Keratinocyte (primary cell): ENCODE measurements around the gene MYOM1. TPM values are rescaled to one million over a fixed set of nuclear protein-coding genes. Genes with fewer than 3 reads are reported as not detected.

Experiments used
- DNase-seq: peaks from one replicate; pipeline ENCODE4 v3.0.0-alpha.2; 2011; ENCODE audit warnings: low read depth, missing footprints, low spot score
- FAIRE-seq: peaks from 2 replicates; lab custom pipeline; 2011; peaks lifted over from hg19 to GRCh38; lab: Jason Lieb, UNC
- H2AFZ ChIP-seq: 2 replicates; pipeline ENCODE4 v1.6.0; 2012; ENCODE audit warnings: low read length, control low read depth, inconsistent platforms; ENCODE audit not compliant: control insufficient read depth
- H3K27ac ChIP-seq: 2 replicates; pipeline ENCODE4 v1.5.1; 2011; ENCODE audit warnings: low read length; ENCODE audit not compliant: control insufficient read depth, insufficient read depth
- H3K27me3 ChIP-seq: 3 replicates; pipeline ENCODE4 v1.6.0; 2011; ENCODE audit warnings: low read length; ENCODE audit not compliant: control insufficient read depth, insufficient read depth; ENCODE audit errors: extremely low read depth
- H3K36me3 ChIP-seq, 2 experiments: 2 replicates in 1 of 2; 3 replicates in 1 of 2; pipeline ENCODE4 v1.5.1; 2011; ENCODE audit warnings: low read length in 2 of 2, mild to moderate bottlenecking in 1 of 2; ENCODE audit not compliant: control insufficient read depth in 2 of 2, insufficient read depth in 2 of 2; ENCODE audit errors: extremely low read depth in 1 of 2
- H3K4me1 ChIP-seq: 3 replicates; pipeline ENCODE4 v1.5.1; 2011; ENCODE audit warnings: low read length; ENCODE audit not compliant: control insufficient read depth, insufficient read depth; ENCODE audit errors: extremely low read depth
- H3K4me2 ChIP-seq: 3 replicates; pipeline ENCODE4 v1.6.0; 2011; ENCODE audit warnings: low read depth, low read length; ENCODE audit not compliant: control insufficient read depth, insufficient read depth; ENCODE audit errors: extremely low read depth
- H3K4me3 ChIP-seq, 3 experiments: fragments of 200-600 bp in 1 of 3; sonication (generic) in 1 of 3; 2 replicates in 2 of 3; 3 replicates in 1 of 3; pipeline ENCODE4 v1.5.1; 2011 to 2016; ENCODE audit warnings: low read length in 3 of 3, mild to moderate bottlenecking in 3 of 3, control low read depth in 2 of 3, inconsistent platforms in 1 of 3, low read depth in 1 of 3, mixed read lengths in 1 of 3, mixed run types in 1 of 3, moderate library complexity in 1 of 3; ENCODE audit not compliant: control insufficient read depth in 2 of 3, insufficient read depth in 2 of 3; ENCODE audit errors: extremely low read depth in 1 of 3
- H3K79me2 ChIP-seq: 2 replicates; pipeline ENCODE4 v1.6.0; 2012; ENCODE audit warnings: low read length; ENCODE audit not compliant: control insufficient read depth, insufficient read depth
- H3K9ac ChIP-seq: 3 replicates; pipeline ENCODE4 v1.6.0; 2011; ENCODE audit warnings: low read length; ENCODE audit not compliant: control insufficient read depth, insufficient read depth; ENCODE audit errors: extremely low read depth
- H3K9me1 ChIP-seq: 3 replicates; pipeline ENCODE4 v1.6.0; 2011; ENCODE audit warnings: low read length; ENCODE audit not compliant: control insufficient read depth, insufficient read depth; ENCODE audit errors: extremely low read depth
- H3K9me3 ChIP-seq: 2 replicates; pipeline ENCODE4 v1.5.1; 2012; ENCODE audit warnings: low read depth, low read length; ENCODE audit not compliant: control insufficient read depth
- H4K20me1 ChIP-seq: 3 replicates; pipeline ENCODE4 v1.6.0; 2011; ENCODE audit warnings: low read length; ENCODE audit not compliant: control insufficient read depth, insufficient read depth; ENCODE audit errors: extremely low read depth
- EZH2 ChIP-seq: IDR thresholded peaks from one replicate; pipeline ENCODE4 v1.6.1; 2012; ENCODE audit warnings: inconsistent platforms, mild to moderate bottlenecking, low read length, moderate library complexity
- dilution Hi-C: fragments of 300-500 bp; cut with MboI; formaldehyde crosslinking; loops from one replicate; pipeline ENCODE4 v1.7.0; 2020; ENCODE audit warnings: low sequenced_read_pairs; ENCODE audit not compliant: extremely low pct_ligation_motif_present
- polyA plus RNA-seq, 5 experiments: library from polyadenylated mRNA; depleted of rRNA in 3 of 5; stranded (reverse) in 3 of 5; stranded (forward) in 1 of 5; unstranded in 1 of 5; fragments of >200 nt; gene quantifications; 1 replicate in 1 of 5; 2 replicates in 3 of 5; 3 replicates in 1 of 5; pipeline versions ENCODE4 v1.2.1 to v1.2.3, GENCODE V29; 2011 to 2012; ENCODE audit warnings: missing spikeins in 2 of 5, low read depth in 1 of 5, low replicate concordance in 1 of 5
- TF ChIP-seq, protein P1 (sequence below), 3 experiments: IDR thresholded peaks in 1 of 3; conservative IDR thresholded peaks in 1 of 3; optimal IDR thresholded peaks in 1 of 3; 2 replicates in 2 of 3; 3 replicates in 1 of 3; pipeline versions ENCODE3 to v1.5.1; 2011; ENCODE audit warnings: low read length in 3 of 3, mild to moderate bottlenecking in 3 of 3, moderate library complexity in 2 of 3, control low read depth in 1 of 3, inconsistent platforms in 1 of 3; ENCODE audit not compliant: insufficient read depth in 2 of 3; ENCODE audit errors: extremely low read depth in 1 of 3

The MYOM1 gene
- polyA plus RNA-seq, 1 donor (not counting 4 experiments of a cell fraction or from before 2014, with no cell fraction given): 0.03 TPM

DNA sequence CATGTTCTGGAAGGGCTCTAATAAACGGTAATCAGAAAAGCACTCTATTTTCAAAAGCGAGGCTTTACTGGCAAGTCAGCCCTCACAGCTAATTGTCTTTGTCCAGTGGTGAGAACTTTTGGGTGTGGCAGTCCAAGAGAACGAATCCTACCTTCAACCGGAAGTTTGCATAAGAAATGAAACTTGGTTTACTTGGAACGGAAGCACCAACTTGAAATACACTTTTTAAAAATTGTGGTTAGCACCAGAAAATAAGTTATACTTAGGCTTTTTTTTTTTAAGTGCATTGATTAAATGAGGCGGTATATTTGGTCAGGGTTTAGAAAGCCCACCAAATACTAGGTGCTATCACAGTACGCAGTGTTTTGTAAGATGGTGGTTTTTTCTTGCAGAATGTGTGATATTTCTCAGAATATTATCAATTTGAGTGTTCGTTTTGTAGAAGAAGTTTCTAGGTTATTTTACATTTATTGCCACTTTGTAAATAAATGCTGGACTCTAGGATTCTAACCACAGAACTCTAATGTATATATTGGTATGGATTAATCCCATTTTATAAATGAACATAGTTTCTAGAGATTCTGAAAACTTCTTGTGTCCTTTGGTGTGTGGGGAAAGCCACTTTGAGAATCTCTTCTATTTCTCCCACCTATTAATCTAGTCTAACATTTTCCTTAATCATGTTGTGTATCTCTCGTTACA is 29.0 kb upstream of the MYOM1 start:
- peak overlapping the region; percentile 99 for H3K27ac ChIP-seq
- no peak overlapping the region for H2AFZ ChIP-seq
- dilution Hi-C loops: no loop called here
- FAIRE-seq: no peak
- H3K9me1 ChIP-seq: peaks cover 3% of the 10 kb centered on the region
- DNase-seq: no peak
- H3K4me3 ChIP-seq: peak overlapping the region; percentile 94 to 97 (median 96)
- H3K4me2 ChIP-seq: peak overlapping the region; percentile 97
- H3K4me1 ChIP-seq: peaks cover 36% of the 10 kb centered on the region
- no peaks in the 10 kb centered on the region for H3K27me3 ChIP-seq
- peaks cover 4 to 13% of the 10 kb centered on the region in 2 experiments for H3K36me3 ChIP-seq
- peaks cover 8% of the 10 kb centered on the region for H4K20me1 ChIP-seq
- TF ChIP-seq, protein P1, sequence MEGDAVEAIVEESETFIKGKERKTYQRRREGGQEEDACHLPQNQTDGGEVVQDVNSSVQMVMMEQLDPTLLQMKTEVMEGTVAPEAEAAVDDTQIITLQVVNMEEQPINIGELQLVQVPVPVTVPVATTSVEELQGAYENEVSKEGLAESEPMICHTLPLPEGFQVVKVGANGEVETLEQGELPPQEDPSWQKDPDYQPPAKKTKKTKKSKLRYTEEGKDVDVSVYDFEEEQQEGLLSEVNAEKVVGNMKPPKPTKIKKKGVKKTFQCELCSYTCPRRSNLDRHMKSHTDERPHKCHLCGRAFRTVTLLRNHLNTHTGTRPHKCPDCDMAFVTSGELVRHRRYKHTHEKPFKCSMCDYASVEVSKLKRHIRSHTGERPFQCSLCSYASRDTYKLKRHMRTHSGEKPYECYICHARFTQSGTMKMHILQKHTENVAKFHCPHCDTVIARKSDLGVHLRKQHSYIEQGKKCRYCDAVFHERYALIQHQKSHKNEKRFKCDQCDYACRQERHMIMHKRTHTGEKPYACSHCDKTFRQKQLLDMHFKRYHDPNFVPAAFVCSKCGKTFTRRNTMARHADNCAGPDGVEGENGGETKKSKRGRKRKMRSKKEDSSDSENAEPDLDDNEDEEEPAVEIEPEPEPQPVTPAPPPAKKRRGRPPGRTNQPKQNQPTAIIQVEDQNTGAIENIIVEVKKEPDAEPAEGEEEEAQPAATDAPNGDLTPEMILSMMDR (optimal IDR thresholded peaks at IDR 0.05 in 1 of 3, IDR thresholded peaks at IDR 0.05 in 1 of 3, conservative IDR thresholded peaks at IDR 0.05 in 1 of 3; ENCODE audit: extremely low read depth in 1 of 3, insufficient read depth in 2 of 3, low read length in 3 of 3): no peak
- no peak for TF ChIP-seq EZH2
- H3K9me3 ChIP-seq: no peaks in the 10 kb centered on the region
- H3K79me2 ChIP-seq: peaks cover 57% of the 10 kb centered on the region
- peak overlapping the region; percentile 98 for H3K9ac ChIP-seq

GRCh38 chr18:3248062-3248657 is 28.4 kb upstream of the MYOM1 start:
- Histone ChIP-seq H3K79me2 (peaks cover 55% of the 10 kb centered on the region), H3K27me3 (no peaks in the 10 kb centered on the region), H3K9me3 (no peaks in the 10 kb centered on the region), H3K9me1 (peaks cover 3% of the 10 kb centered on the region), H3K9ac (peak overlapping the region; percentile 98), H3K4me3 (peak overlapping the region; percentile 94 to 97 (median 96)), H3K36me3 (peaks cover 3 to 12% of the 10 kb centered on the region in 2 experiments), H2AFZ (no peak overlapping the region), H4K20me1 (peaks cover 8% of the 10 kb centered on the region), H3K27ac (peak overlapping the region; percentile 99), H3K4me2 (peak overlapping the region; percentile 97), H3K4me1 (peaks cover 36% of the 10 kb centered on the region)
- FAIRE-seq: no peak
- dilution Hi-C loops: no loop called here
- TF ChIP-seq EZH2: no peak
- TF ChIP-seq, protein P1 (optimal IDR thresholded peaks at IDR 0.05 in 1 of 3, IDR thresholded peaks at IDR 0.05 in 1 of 3, conservative IDR thresholded peaks at IDR 0.05 in 1 of 3; ENCODE audit: extremely low read depth in 1 of 3, insufficient read depth in 2 of 3, low read length in 3 of 3): no peak
- DNase-seq: no peak
